ENCODE results near the gene GPAT3. TPM values are rescaled to one million over a fixed set of nuclear protein-coding genes. Genes with fewer than 3 reads are reported as not detected.
A peak's percentile ranks its signal among the peaks of the same experiment; 100 is the strongest.
"Not testable (repeated sequence)": the region's sequence is repeated elsewhere in the genome, so short reads cannot be mapped to it uniquely, and the experiment has no call there.

GPAT3 gene
- 2.4 TPM for total RNA-seq
- polyA plus RNA-seq = 1 to 10 TPM; 2.5 to 6.7 (median 3.7) TPM

DNA sequence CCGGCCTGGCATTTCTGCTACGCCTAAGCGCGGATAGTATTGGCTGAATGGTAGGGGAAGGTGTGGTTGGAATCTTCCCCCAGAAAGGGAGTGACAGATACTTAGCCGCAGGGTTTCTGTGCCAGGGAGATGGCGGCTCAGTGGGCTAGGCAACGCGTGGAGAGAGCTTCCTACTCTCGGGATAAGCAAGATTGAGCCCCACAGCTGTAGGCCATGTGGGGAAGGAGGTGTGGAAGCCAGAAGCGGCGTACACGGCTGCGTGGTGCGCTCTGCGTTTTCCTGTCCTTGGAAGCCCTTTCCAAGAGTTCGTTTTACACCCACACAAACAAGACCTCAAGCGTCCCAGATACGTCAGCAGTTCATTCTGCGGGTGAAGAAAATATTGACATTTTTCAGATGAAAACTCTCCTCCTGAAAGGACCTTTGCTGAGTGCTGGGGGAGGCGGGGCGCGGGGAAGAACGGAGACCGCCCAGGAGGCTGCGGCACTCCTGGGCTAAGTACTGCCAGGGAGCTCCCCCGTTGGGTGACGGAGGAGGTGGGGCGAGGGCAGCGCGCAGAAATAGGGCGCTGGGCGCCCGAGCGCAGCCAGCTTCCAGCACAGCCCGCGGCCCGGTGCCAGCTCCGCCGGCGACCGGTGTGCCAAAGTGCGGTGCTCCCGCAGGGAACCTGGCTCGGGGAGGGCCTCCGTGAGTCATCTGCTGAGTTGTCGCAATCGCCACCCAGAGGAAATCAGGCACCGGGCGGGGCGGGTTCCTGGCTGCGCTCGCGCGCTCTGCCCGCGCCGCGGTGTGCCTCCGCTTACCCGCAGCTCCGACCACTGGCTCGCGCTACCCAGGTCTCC is at the start of gene GPAT3:
Gene GPAT3 (plus strand): TSS at position 589 of the 842 bp plus-strand sequence. CDS start 515 bp downstream, outside the sequence.
- H3K4me3 ChIP-seq (ENCODE audit: low read depth, low read length) = peak within 1 kb of the TSS; percentile 78
- Mint-ChIP-seq H3K27me3 (peaks cover 50% of the 10 kb centered on the region), H3K36me3 (no peaks in the 10 kb centered on the region), H3K4me1 (peaks cover 11 to 32% (median 20%) of the 10 kb centered on the region in 4 donors), H3K9me3 (no peaks in the 10 kb centered on the region), H3K4me3 (peak within 1 kb of the TSS; percentile 90 to 98 (median 94)), H3K27ac (peak within 1 kb of the TSS; percentile 77 to 95 (median 87))
- peak within 1 kb of the TSS; percentile 47 for H3K27ac ChIP-seq (ENCODE audit: insufficient read depth, low read length, poor library complexity, severe bottlenecking)
- H3K4me1 ChIP-seq (ENCODE audit: control insufficient read depth, insufficient read depth, low read length, poor library complexity, severe bottlenecking) = peaks cover 18% of the 10 kb centered on the region
- DNase-seq (peak; percentile 50 to 64 (median 61)), ATAC-seq (ENCODE audit: low read depth in 2 of 2) (peak; percentile 71 to 77)
- peaks cover 10% of the 10 kb centered on the region for H3K27me3 ChIP-seq (ENCODE audit: control insufficient read depth, insufficient read depth, low read length)
- H3K36me3 ChIP-seq (ENCODE audit: control insufficient read depth, insufficient read depth, low read length) = no peaks in the 10 kb centered on the region
- H3K9me3 ChIP-seq (ENCODE audit: control insufficient read depth in 2 of 2, low read length in 2 of 2) = no peaks in the 10 kb centered on the region

DNA sequence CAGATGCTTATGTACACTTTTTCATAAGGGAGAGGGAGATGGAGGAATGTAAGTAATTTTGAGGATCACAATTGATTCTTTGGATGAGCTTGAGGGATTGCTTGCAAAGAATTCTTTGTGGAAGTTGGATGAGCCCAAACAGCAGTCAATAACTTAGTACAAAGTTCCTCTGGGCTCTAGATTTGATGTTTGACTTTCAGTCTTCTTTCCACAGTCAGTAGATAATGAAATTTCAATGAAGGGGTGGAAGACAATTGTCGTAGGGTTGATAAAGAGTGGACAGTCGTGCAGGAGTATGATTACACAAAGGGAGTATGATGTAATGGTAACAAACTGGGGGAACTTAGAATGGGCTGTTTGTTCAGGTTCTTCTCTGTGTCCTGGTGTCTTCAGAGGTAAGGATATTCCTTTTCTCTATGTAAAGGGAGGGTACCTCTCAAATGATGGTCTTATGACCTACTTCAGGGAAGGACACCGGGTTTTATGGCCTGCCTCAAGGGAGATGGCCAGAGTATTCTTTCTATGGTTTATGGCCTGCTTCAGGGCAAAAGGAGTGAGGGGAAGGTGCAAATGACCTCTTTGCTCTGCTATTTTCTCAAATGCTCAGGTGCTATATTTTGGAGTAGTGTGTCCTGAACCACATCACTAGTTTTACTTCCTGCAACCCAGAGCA is 49.3 kb upstream of the GPAT3 start:
- peak overlapping the region in 3 of 4 donors; percentile 1 to 82 (median 73) for H3K4me3 Mint-ChIP-seq
- H3K9me3 ChIP-seq (ENCODE audit: control insufficient read depth in 2 of 2, low read length in 2 of 2) = no peaks in the 10 kb centered on the region

DNA sequence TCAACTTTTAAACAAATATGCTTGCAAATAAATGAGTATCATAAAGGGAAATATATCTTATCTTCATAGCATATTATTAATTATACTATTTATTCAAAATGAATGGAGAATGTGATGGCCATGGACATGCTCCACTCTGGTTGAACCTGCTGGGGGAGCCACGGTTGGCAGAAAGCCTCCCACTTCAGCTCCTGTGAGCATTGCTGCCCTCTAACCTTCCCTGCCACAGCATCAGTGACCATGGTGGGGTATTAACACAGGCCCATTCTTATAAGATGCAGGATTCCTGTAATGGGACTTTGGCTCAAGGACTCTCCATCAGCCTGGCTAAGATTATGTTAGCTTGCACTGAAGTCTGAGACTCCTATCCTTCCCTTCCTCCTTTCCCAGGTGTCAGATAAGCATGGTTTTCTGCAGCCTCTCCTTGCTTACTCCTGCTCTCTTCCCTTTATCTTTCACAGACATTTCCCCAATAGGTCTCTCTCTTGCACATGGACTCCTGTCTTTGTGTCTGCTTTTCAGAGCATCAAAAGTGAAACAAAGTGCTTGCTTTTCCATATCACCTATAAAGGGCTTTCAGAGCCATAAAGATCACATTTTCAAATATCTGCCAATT is 46.1 kb upstream of the GPAT3 start:
- peaks cover 0 to 11% (median 7%) of the 10 kb centered on the region in 4 donors for H3K4me1 Mint-ChIP-seq
- no peaks in the 10 kb centered on the region for H3K36me3 Mint-ChIP-seq
- H3K27ac Mint-ChIP-seq = no peak overlapping the region
- no peaks in the 10 kb centered on the region for H3K36me3 ChIP-seq (ENCODE audit: control insufficient read depth, insufficient read depth, low read length)
- no peaks in the 10 kb centered on the region for H3K27me3 ChIP-seq (ENCODE audit: control insufficient read depth, insufficient read depth, low read length)
- ATAC-seq (ENCODE audit: low read depth in 2 of 2) (no peak), DNase-seq (no peak)
- peaks cover 7% of the 10 kb centered on the region for H3K4me1 ChIP-seq (ENCODE audit: control insufficient read depth, insufficient read depth, low read length, poor library complexity, severe bottlenecking)
- no peaks in the 10 kb centered on the region for H3K9me3 Mint-ChIP-seq
- H3K4me3 Mint-ChIP-seq = peak overlapping the region in 1 of 4 donors; percentile 29
- no peak overlapping the region for H3K27ac ChIP-seq (ENCODE audit: insufficient read depth, low read length, poor library complexity, severe bottlenecking)
- H3K27me3 Mint-ChIP-seq = peaks cover 11% of the 10 kb centered on the region
- H3K4me3 ChIP-seq (ENCODE audit: low read depth, low read length) = no peak overlapping the region
- H3K9me3 ChIP-seq (ENCODE audit: control insufficient read depth in 2 of 2, low read length in 2 of 2) = no peaks in the 10 kb centered on the region

More for the DNA sequence above, 49.3 kb upstream of the GPAT3 start:
- peaks cover 4 to 30% (median 15%) of the 10 kb centered on the region in 4 donors for H3K4me1 Mint-ChIP-seq
- Histone ChIP-seq H3K4me1 (ENCODE audit: control insufficient read depth, insufficient read depth, low read length, poor library complexity, severe bottlenecking) (peaks cover 18% of the 10 kb centered on the region), H3K27ac (ENCODE audit: insufficient read depth, low read length, poor library complexity, severe bottlenecking) (no peak overlapping the region), H3K36me3 (ENCODE audit: control insufficient read depth, insufficient read depth, low read length) (no peaks in the 10 kb centered on the region), H3K27me3 (ENCODE audit: control insufficient read depth, insufficient read depth, low read length) (no peaks in the 10 kb centered on the region), H3K4me3 (ENCODE audit: low read depth, low read length) (no peak overlapping the region)
- peaks cover 6% of the 10 kb centered on the region for H3K27me3 Mint-ChIP-seq
- ATAC-seq (ENCODE audit: low read depth in 2 of 2) = no peak
- H3K9me3 Mint-ChIP-seq = no peaks in the 10 kb centered on the region
- H3K27ac Mint-ChIP-seq = peak overlapping the region; percentile 58 to 85 (median 83)
- DNase-seq = no peak
- no peaks in the 10 kb centered on the region for H3K36me3 Mint-ChIP-seq

DNA sequence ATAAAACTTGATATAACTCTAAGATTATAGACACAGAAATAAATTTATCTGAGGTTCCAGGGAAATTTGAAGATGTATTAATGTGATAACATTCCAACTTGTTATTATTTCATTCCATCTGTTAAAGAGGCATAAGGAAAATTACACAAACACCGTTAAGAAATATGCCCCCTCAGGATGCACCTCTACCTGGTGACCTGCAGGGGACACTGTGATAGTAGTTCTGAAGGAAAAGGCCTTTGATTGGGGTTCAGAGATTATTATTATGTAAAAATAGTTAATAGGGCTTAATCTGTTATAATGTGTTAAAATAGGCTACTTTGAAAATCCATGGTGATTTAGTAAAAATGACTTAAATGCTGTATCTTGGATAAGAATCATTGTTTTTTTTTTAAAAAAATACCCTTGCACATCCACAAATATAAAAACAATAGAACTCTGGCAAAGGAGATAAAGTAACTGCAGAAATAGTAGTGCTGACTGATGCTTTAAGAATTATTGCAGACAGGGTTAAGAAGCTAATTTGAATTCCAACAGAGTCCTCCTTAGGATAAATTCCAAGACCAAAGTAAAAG is 44.9 kb upstream of the GPAT3 start:
- peak; percentile 71 to 74 for ATAC-seq (ENCODE audit: low read depth in 2 of 2)
- Mint-ChIP-seq H3K36me3 (no peaks in the 10 kb centered on the region), H3K27me3 (peaks cover 13% of the 10 kb centered on the region), H3K4me3 (no peak overlapping the region), H3K9me3 (no peaks in the 10 kb centered on the region), H3K27ac (no peak overlapping the region), H3K4me1 (peaks cover 0 to 7% (median 2%) of the 10 kb centered on the region in 4 donors)
- no peaks in the 10 kb centered on the region for H3K9me3 ChIP-seq (ENCODE audit: control insufficient read depth in 2 of 2, low read length in 2 of 2)
- H3K27me3 ChIP-seq (ENCODE audit: control insufficient read depth, insufficient read depth, low read length) = no peaks in the 10 kb centered on the region
- no peaks in the 10 kb centered on the region for H3K4me1 ChIP-seq (ENCODE audit: control insufficient read depth, insufficient read depth, low read length, poor library complexity, severe bottlenecking)
- H3K27ac ChIP-seq (ENCODE audit: insufficient read depth, low read length, poor library complexity, severe bottlenecking) = no peak overlapping the region
- H3K4me3 ChIP-seq (ENCODE audit: low read depth, low read length) = no peak overlapping the region
- H3K36me3 ChIP-seq (ENCODE audit: control insufficient read depth, insufficient read depth, low read length) = no peaks in the 10 kb centered on the region
- peak; percentile 9 to 55 (median 53) for DNase-seq

DNA sequence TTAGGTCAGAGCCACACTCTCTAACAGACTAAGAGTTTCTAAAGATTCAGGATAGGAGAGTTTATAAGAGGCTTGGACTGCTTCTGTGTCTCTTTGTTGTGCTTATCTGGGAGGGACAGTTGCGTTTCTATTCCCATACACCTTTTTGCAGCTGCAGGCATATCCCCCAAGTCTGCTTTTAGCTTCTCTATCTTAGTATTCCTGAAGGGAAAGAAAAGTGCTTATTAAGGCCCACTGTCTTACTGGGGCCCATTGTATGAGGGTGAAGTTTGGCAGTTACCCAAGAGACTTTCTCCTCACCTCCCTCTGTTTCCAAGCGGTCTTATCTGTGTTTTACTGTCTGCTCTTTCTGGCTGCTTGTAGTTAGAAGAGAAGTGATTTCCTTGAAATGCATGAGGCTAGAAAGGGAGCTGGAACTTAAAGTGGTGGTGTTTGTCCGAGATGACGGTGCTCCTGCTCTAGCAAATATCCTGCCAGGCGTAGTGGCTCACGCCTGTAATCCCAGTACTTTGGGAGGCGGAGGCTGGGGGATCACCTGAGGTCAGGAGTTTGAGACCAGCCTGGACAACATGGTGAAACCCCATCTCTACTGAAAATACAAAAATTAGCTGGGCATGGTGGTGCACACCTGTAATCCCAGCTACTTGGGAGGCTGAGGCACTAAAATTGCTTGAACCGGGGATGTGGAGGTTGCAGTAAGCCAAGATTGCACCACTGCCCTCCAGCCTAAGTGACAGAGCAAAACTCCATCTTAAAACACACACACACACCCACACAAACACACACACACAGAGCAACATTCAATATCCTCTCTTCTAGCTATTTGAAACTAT is 39.6 kb upstream of the GPAT3 start:
- not testable (repeated sequence) for H3K9me3 Mint-ChIP-seq; H3K4me1 Mint-ChIP-seq; H3K36me3 ChIP-seq (ENCODE audit: control insufficient read depth, insufficient read depth, low read length); H3K27me3 ChIP-seq (ENCODE audit: control insufficient read depth, insufficient read depth, low read length); H3K9me3 ChIP-seq (ENCODE audit: control insufficient read depth in 2 of 2, low read length in 2 of 2); DNase-seq; H3K27ac ChIP-seq (ENCODE audit: insufficient read depth, low read length, poor library complexity, severe bottlenecking); H3K4me3 ChIP-seq (ENCODE audit: low read depth, low read length); H3K4me3 Mint-ChIP-seq; H3K4me1 ChIP-seq (ENCODE audit: control insufficient read depth, insufficient read depth, low read length, poor library complexity, severe bottlenecking); ATAC-seq (ENCODE audit: low read depth in 2 of 2); H3K36me3 Mint-ChIP-seq; H3K27ac Mint-ChIP-seq
- peaks cover 19% of the 10 kb centered on the region for H3K27me3 Mint-ChIP-seq

DNA sequence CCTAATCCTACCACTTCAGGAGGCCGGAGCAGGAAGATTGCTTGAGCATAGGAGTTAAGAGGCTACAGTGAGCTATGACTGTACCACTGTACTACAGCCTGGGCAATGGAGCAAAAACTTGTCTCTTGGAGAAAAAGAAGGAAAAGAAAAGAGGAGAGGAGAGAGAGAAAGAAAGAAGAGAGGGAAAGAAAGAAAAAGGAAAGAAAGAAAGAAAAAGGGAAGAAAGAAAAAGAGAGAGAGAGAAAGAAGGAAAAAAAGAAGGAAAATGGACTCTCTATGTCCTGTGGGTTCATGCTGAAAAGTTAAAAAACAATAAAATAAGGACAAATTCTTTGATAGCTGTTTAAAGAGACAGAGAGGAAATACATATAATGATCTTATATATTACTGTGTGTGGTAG is 37.7 kb upstream of the GPAT3 start:
- DNase-seq (no peak), ATAC-seq (ENCODE audit: low read depth in 2 of 2) (no peak)
- Mint-ChIP-seq H3K4me1 (no peaks in the 10 kb centered on the region), H3K4me3 (no peak overlapping the region), H3K27ac (peak overlapping the region in 1 of 3 donors; percentile 28), H3K36me3 (no peaks in the 10 kb centered on the region), H3K27me3 (peaks cover 18% of the 10 kb centered on the region), H3K9me3 (peaks cover 0 to 1% (median 0%) of the 10 kb centered on the region in 7 donors)
- Histone ChIP-seq H3K27ac (ENCODE audit: insufficient read depth, low read length, poor library complexity, severe bottlenecking) (no peak overlapping the region), H3K36me3 (ENCODE audit: control insufficient read depth, insufficient read depth, low read length) (no peaks in the 10 kb centered on the region), H3K27me3 (ENCODE audit: control insufficient read depth, insufficient read depth, low read length) (no peaks in the 10 kb centered on the region), H3K9me3 (ENCODE audit: control insufficient read depth in 2 of 2, low read length in 2 of 2) (no peaks in the 10 kb centered on the region), H3K4me1 (ENCODE audit: control insufficient read depth, insufficient read depth, low read length, poor library complexity, severe bottlenecking) (peaks cover under 1% of the 10 kb centered on the region), H3K4me3 (ENCODE audit: low read depth, low read length) (no peak overlapping the region)

DNA sequence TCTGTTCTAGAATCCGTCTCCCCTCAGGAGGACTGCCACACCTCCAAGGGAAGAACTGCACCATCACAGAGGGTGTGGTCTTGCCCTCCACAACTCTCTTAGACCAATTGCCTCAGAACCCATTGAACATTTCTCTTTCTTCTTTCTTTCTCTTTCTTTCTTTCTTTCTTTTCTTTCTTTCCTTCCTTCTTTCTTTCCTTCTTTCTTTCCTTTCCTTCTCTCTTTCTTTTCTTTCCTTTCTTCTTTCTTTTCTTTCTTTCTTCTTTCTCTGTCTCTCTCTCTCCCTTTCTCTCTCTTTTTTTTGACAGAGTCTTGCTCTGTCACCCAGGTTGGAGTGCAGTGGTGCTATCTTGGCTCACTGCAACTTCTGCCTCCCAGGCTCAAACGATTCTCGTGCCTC is 34.2 kb upstream of the GPAT3 start:
- peaks cover 16% of the 10 kb centered on the region for H3K4me1 ChIP-seq (ENCODE audit: control insufficient read depth, insufficient read depth, low read length, poor library complexity, severe bottlenecking)
- H3K4me3 Mint-ChIP-seq; H3K27me3 ChIP-seq (ENCODE audit: control insufficient read depth, insufficient read depth, low read length); H3K27ac Mint-ChIP-seq; H3K36me3 Mint-ChIP-seq; H3K9me3 ChIP-seq (ENCODE audit: control insufficient read depth in 2 of 2, low read length in 2 of 2); H3K27ac ChIP-seq (ENCODE audit: insufficient read depth, low read length, poor library complexity, severe bottlenecking); H3K4me3 ChIP-seq (ENCODE audit: low read depth, low read length); ATAC-seq (ENCODE audit: low read depth in 2 of 2); DNase-seq; H3K9me3 Mint-ChIP-seq; H3K27me3 Mint-ChIP-seq; H3K36me3 ChIP-seq (ENCODE audit: control insufficient read depth, insufficient read depth, low read length): not testable (repeated sequence)
- peaks cover 0 to 21% (median 17%) of the 10 kb centered on the region in 4 donors for H3K4me1 Mint-ChIP-seq

Data from CD4-positive, CD25-positive, alpha-beta regulatory T cell (primary cell).